ENCODE results near the gene BORCS6. TPM values are rescaled to one million over a fixed set of nuclear protein-coding genes. Genes with fewer than 3 reads are reported as not detected.

The BORCS6 gene
- total and polyA plus RNA-seq, 9 of the 15 experiments (the other 6 are each of a cell fraction or from before 2014, with no cell fraction given): 0.01 to 7.4 (median 2.3) TPM

DNA sequence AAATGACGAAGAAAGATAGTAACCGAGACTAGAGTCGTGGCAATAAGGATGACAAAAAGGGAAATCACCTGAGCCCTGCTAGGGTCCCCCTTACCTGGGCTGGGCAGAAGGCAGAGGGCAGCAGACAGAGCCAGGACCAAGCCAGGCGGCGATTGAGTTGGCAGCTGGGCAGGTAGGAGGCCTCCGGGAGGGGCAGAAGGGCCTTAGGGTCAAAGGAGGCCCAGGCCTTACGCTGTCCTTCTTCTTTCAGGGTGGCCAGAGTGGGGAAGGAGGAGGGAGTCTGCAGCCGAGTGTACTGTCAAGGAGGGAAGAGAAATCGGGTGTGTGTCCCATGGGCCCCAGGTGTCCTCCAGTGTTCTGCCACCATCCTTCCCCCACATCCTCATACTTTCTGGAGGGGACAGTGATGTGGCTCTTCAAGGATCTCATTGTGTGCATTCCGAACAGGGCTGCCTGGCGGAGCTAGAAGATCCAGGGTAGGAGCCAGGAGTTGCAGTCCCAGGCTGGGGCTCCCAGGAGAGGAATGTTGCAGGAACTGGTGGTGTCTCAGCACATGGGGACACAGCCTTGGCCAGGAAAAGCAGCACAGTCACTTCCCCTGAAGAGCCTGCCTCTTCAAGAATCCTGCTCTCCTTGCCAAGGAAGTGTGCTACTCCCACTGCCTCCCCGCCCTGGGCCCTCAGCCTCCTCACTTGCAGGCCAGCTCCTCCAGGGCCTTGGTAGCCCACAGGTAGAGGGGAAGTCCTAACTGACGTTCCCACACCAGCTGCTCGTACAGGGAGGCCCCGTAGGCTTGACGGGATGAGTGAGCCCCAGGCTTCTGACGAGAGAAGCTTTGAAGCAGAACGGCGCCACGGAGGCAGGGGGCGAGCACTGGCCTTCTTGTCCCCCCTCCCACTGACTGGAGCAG is 44.6 kb upstream of the BORCS6 start:
- CTCF ChIA-PET (ENCODE audit: low intra/inter-chr PET ratio): no interaction called here
- no peak for DNase-seq (ENCODE audit: extremely low read depth in 1 of 4, low spot score in 3 of 4)
- BruUV-seq (replicated peaks): no TSS peak
- WGBS (ENCODE audit: insufficient coverage, low coverage, missing lambda C conversion rate): 93% methylated on average over 16 of the region's 21 CpGs
- H3K36me3 ChIP-seq (ENCODE audit: control insufficient read depth, insufficient read depth, low read length): peaks cover 94% of the 10 kb centered on the region; the same call in 2 of the 3 replicates
- H3K4me3 ChIP-seq: no peak overlapping the region
- H3K79me2 ChIP-seq (ENCODE audit: control insufficient read depth, insufficient read depth, low read length): no peaks in the 10 kb centered on the region
- intact Hi-C loops (cut with micrococcal nuclease) (no loop called here), in situ Hi-C loops (cut with MboI) (no loop called here)
- H4K20me1 ChIP-seq (replicated peaks; ENCODE audit: control insufficient read depth, insufficient read depth, low read length): no peaks in the 10 kb centered on the region
- no peaks in the 10 kb centered on the region for H3K9me3 ChIP-seq (replicated peaks; ENCODE audit: control insufficient read depth, insufficient read depth, low read depth, low read length)
- POLR2A ChIA-PET: interaction anchor here (0.6 to 1.9 kb wide), 6 partner anchors 8 to 61 kb away, joined by 3 to 10 read pairs (median 4); partner anchors contain the start of genes AURKB and SLC25A35
- ATAC-seq: no peak
- H3K9me1 ChIP-seq (ENCODE audit: control insufficient read depth, insufficient read depth, low read length): no peaks in the 10 kb centered on the region
- peaks cover 5 to 6% of the 10 kb centered on the region in 2 experiments; a peak in 3 of 5 replicates for H3K4me1 ChIP-seq (replicated peaks in 1 of 2; ENCODE audit: control insufficient read depth in 2 of 2, insufficient read depth in 2 of 2, low read length in 2 of 2)
- H3K27ac ChIP-seq (ENCODE audit: extremely low read depth, low read depth, low read length): no peak overlapping the region
- H3K9ac ChIP-seq (ENCODE audit: insufficient read depth in 1 of 2, low read depth in 2 of 2, low read length in 2 of 2): 0 out of 4 replicates have a peak overlapping the region, but pooled peaks of 1 of the 2 experiments have one; percentile 13
- no peak for FAIRE-seq
- no peak overlapping the region for H2AFZ ChIP-seq (ENCODE audit: low read depth, low read length)
- no peak overlapping the region for H3K4me2 ChIP-seq (ENCODE audit: insufficient read depth, low read length)
- no peaks in the 10 kb centered on the region for H3K27me3 ChIP-seq (ENCODE audit: control insufficient read depth in 2 of 2, insufficient read depth in 2 of 2, low read length in 2 of 2)
- TF ChIP-seq MBD2 (IDR thresholded peaks at IDR 0.05; ENCODE audit: borderline replicate concordance, low read depth) (no peak), EHMT2 (IDR thresholded peaks at IDR 0.05) (no peak), DNMT1 (IDR thresholded peaks at IDR 0.05) (no peak), SP2 (IDR thresholded peaks at IDR 0.05; ENCODE audit: extremely low read depth, low read depth, low read length, poor library complexity, severe bottlenecking) (no peak), ZNF384 (IDR thresholded peaks at IDR 0.05; ENCODE audit: low read depth, low read length) (no peak), SRSF3 (IDR thresholded peaks at IDR 0.05; ENCODE audit: insufficient read depth, low read length) (no peak), MTF1 (CRISPR knock-in tag; IDR thresholded peaks at IDR 0.05; ENCODE audit: borderline replicate concordance) (no peak), PTRF (tag; IDR thresholded peaks at IDR 0.05) (no peak), HNRNPH1 (optimal IDR thresholded peaks at IDR 0.05; ENCODE audit: low read depth, low read length) (no peak)
- TF ChIP-seq, protein P1, sequence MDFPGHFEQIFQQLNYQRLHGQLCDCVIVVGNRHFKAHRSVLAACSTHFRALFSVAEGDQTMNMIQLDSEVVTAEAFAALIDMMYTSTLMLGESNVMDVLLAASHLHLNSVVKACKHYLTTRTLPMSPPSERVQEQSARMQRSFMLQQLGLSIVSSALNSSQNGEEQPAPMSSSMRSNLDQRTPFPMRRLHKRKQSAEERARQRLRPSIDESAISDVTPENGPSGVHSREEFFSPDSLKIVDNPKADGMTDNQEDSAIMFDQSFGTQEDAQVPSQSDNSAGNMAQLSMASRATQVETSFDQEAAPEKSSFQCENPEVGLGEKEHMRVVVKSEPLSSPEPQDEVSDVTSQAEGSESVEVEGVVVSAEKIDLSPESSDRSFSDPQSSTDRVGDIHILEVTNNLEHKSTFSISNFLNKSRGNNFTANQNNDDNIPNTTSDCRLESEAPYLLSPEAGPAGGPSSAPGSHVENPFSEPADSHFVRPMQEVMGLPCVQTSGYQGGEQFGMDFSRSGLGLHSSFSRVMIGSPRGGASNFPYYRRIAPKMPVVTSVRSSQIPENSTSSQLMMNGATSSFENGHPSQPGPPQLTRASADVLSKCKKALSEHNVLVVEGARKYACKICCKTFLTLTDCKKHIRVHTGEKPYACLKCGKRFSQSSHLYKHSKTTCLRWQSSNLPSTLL (IDR thresholded peaks at IDR 0.05): no peak
- TF ChIP-seq, protein P2, sequence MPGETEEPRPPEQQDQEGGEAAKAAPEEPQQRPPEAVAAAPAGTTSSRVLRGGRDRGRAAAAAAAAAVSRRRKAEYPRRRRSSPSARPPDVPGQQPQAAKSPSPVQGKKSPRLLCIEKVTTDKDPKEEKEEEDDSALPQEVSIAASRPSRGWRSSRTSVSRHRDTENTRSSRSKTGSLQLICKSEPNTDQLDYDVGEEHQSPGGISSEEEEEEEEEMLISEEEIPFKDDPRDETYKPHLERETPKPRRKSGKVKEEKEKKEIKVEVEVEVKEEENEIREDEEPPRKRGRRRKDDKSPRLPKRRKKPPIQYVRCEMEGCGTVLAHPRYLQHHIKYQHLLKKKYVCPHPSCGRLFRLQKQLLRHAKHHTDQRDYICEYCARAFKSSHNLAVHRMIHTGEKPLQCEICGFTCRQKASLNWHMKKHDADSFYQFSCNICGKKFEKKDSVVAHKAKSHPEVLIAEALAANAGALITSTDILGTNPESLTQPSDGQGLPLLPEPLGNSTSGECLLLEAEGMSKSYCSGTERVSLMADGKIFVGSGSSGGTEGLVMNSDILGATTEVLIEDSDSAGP (CRISPR knock-in tag; IDR thresholded peaks at IDR 0.05): no peak
- TF ChIP-seq, protein P3, sequence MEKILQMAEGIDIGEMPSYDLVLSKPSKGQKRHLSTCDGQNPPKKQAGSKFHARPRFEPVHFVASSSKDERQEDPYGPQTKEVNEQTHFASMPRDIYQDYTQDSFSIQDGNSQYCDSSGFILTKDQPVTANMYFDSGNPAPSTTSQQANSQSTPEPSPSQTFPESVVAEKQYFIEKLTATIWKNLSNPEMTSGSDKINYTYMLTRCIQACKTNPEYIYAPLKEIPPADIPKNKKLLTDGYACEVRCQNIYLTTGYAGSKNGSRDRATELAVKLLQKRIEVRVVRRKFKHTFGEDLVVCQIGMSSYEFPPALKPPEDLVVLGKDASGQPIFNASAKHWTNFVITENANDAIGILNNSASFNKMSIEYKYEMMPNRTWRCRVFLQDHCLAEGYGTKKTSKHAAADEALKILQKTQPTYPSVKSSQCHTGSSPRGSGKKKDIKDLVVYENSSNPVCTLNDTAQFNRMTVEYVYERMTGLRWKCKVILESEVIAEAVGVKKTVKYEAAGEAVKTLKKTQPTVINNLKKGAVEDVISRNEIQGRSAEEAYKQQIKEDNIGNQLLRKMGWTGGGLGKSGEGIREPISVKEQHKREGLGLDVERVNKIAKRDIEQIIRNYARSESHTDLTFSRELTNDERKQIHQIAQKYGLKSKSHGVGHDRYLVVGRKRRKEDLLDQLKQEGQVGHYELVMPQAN (IDR thresholded peaks at IDR 0.05; ENCODE audit: borderline replicate concordance): no peak
- TF ChIP-seq, protein P4, sequence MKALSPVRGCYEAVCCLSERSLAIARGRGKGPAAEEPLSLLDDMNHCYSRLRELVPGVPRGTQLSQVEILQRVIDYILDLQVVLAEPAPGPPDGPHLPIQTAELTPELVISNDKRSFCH (CRISPR knock-in tag; IDR thresholded peaks at IDR 0.05): no peak
- TF ChIP-seq, protein P4 (tag; IDR thresholded peaks at IDR 0.05): no peak
